ENCODE results near the gene SETD6. TPM values are rescaled to one million over a fixed set of nuclear protein-coding genes. Genes with fewer than 3 reads are reported as not detected.

SETD6 gene
- total and polyA plus RNA-seq, 2 experiments from 2014 or later = 39.7 to 54.0 TPM

DNA sequence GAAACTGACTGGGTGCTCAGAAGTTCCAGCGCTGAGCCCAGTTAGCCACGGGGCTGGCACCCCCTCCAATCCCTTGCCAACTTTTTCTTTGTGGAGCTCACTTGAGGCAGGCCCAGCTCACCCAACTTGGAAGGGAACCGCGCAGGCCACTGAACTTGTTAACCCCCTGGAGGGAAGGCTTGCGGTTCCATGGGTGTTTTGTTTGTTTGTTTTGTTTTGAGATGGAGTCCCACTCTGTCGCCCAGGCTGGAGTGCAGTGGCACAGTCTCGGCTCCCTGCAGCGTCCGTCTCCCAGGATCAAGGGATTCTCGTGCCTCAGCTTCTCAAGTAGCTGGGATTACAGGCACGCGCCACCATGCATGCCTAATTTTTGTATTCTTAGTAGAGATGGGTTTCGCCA, 49.5 kb upstream of the SETD6 start:
- Histone ChIP-seq H3K36me3 (ENCODE audit: insufficient read depth) (no peaks in the 10 kb centered on the region), H2AFZ (no peak overlapping the region), H3F3A (replicated peaks; ENCODE audit: low read depth) (no peaks in the 10 kb centered on the region; the same call in 1 of the 2 replicates), H3K4me2 (peak overlapping the region; percentile 90), H4K20me1 (replicated peaks; ENCODE audit: insufficient read depth) (no peaks in the 10 kb centered on the region), H3K27me3 (ENCODE audit: insufficient read depth) (peaks cover 61% of the 10 kb centered on the region), H3K27ac (ENCODE audit: low read depth) (no peak overlapping the region), H3K4me3 (peak overlapping the region; percentile 68), H3K79me2 (replicated peaks; ENCODE audit: insufficient read depth) (no peaks in the 10 kb centered on the region), H3K4me1 (ENCODE audit: insufficient read depth) (peaks cover 11% of the 10 kb centered on the region; the same call in 1 of the 2 replicates), H3K9me2 (ENCODE audit: insufficient read depth) (no peaks in the 10 kb centered on the region)
- no peak overlapping the region for H3K27ac Mint-ChIP-seq
- peaks cover 58% of the 10 kb centered on the region for H3K27me3 Mint-ChIP-seq (ENCODE audit: insufficient read depth, low read depth, poor library complexity)
- H3K4me3 Mint-ChIP-seq = no peak overlapping the region; the same call in 2 of the 3 replicates
- H3K36me3 Mint-ChIP-seq (ENCODE audit: low read depth) = no peaks in the 10 kb centered on the region
- H3K9me3 Mint-ChIP-seq = no peaks in the 10 kb centered on the region
- TF ChIP-seq, protein P1, sequence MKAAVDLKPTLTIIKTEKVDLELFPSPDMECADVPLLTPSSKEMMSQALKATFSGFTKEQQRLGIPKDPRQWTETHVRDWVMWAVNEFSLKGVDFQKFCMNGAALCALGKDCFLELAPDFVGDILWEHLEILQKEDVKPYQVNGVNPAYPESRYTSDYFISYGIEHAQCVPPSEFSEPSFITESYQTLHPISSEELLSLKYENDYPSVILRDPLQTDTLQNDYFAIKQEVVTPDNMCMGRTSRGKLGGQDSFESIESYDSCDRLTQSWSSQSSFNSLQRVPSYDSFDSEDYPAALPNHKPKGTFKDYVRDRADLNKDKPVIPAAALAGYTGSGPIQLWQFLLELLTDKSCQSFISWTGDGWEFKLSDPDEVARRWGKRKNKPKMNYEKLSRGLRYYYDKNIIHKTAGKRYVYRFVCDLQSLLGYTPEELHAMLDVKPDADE (IDR thresholded peaks at IDR 0.05) = no peak
- no peak for TF ChIP-seq CTCF (conservative IDR thresholded peaks at IDR 0.05; ENCODE audit: low read depth in 2 of 2)
- no peak for TF ChIP-seq CREB1 (CRISPR knock-in tag; IDR thresholded peaks at IDR 0.05; ENCODE audit: low read depth)
- TF ChIP-seq STAT1 (IDR thresholded peaks at IDR 0.05; ENCODE audit: unreplicated experiment) = no peak
- no peak for TF ChIP-seq ZNF114 (CRISPR knock-in tag; IDR thresholded peaks at IDR 0.05)
- TF ChIP-seq POLR2AphosphoS5 (IDR thresholded peaks at IDR 0.05; ENCODE audit: low read depth) = no peak
- TF ChIP-seq, protein P2, sequence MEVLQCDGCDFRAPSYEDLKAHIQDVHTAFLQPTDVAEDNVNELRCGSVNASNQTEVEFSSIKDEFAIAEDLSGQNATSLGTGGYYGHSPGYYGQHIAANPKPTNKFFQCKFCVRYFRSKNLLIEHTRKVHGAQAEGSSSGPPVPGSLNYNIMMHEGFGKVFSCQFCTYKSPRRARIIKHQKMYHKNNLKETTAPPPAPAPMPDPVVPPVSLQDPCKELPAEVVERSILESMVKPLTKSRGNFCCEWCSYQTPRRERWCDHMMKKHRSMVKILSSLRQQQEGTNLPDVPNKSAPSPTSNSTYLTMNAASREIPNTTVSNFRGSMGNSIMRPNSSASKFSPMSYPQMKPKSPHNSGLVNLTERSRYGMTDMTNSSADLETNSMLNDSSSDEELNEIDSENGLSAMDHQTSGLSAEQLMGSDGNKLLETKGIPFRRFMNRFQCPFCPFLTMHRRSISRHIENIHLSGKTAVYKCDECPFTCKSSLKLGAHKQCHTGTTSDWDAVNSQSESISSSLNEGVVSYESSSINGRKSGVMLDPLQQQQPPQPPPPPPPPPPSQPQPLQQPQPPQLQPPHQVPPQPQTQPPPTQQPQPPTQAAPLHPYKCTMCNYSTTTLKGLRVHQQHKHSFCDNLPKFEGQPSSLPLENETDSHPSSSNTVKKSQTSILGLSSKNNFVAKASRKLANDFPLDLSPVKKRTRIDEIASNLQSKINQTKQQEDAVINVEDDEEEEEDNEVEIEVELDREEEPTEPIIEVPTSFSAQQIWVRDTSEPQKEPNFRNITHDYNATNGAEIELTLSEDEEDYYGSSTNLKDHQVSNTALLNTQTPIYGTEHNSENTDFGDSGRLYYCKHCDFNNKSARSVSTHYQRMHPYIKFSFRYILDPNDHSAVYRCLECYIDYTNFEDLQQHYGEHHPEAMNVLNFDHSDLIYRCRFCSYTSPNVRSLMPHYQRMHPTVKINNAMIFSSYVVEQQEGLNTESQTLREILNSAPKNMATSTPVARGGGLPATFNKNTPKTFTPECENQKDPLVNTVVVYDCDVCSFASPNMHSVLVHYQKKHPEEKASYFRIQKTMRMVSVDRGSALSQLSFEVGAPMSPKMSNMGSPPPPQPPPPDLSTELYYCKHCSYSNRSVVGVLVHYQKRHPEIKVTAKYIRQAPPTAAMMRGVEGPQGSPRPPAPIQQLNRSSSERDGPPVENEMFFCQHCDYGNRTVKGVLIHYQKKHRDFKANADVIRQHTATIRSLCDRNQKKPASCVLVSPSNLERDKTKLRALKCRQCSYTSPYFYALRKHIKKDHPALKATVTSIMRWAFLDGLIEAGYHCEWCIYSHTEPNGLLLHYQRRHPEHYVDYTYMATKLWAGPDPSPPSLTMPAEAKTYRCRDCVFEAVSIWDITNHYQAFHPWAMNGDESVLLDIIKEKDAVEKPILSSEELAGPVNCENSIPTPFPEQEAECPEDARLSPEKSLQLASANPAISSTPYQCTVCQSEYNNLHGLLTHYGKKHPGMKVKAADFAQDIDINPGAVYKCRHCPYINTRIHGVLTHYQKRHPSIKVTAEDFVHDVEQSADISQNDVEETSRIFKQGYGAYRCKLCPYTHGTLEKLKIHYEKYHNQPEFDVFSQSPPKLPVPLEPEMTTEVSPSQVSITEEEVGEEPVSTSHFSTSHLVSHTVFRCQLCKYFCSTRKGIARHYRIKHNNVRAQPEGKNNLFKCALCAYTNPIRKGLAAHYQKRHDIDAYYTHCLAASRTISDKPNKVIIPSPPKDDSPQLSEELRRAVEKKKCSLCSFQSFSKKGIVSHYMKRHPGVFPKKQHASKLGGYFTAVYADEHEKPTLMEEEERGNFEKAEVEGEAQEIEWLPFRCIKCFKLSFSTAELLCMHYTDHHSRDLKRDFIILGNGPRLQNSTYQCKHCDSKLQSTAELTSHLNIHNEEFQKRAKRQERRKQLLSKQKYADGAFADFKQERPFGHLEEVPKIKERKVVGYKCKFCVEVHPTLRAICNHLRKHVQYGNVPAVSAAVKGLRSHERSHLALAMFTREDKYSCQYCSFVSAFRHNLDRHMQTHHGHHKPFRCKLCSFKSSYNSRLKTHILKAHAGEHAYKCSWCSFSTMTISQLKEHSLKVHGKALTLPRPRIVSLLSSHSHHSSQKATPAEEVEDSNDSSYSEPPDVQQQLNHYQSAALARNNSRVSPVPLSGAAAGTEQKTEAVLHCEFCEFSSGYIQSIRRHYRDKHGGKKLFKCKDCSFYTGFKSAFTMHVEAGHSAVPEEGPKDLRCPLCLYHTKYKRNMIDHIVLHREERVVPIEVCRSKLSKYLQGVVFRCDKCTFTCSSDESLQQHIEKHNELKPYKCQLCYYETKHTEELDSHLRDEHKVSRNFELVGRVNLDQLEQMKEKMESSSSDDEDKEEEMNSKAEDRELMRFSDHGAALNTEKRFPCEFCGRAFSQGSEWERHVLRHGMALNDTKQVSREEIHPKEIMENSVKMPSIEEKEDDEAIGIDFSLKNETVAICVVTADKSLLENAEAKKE (CRISPR knock-in tag; IDR thresholded peaks at IDR 0.05) = no peak
- TF ChIP-seq EZH2 (IDR thresholded peaks at IDR 0.05; ENCODE audit: low read depth, unreplicated experiment) = no peak
- TF ChIP-seq REST (IDR thresholded peaks at IDR 0.05; ENCODE audit: unreplicated experiment) = no peak
- no peak for TF ChIP-seq EZH2phosphoT487 (IDR thresholded peaks at IDR 0.05; ENCODE audit: unreplicated experiment)
- no peak for TF ChIP-seq JUNB (IDR thresholded peaks at IDR 0.05; ENCODE audit: unreplicated experiment)
- TF ChIP-seq NANOG (IDR thresholded peaks at IDR 0.05; ENCODE audit: borderline replicate concordance) = no peak
- no peak for TF ChIP-seq ZNF331 (CRISPR knock-in tag; IDR thresholded peaks at IDR 0.05; ENCODE audit: low read depth)
- no peak for DNase-seq (ENCODE audit: low spot score)
- no peak for ATAC-seq
- peaks cover 13% of the 10 kb centered on the region for H3K4me1 Mint-ChIP-seq

Measured in GM23338 (cell line).